Liver (tissue), 9 donors: ENCODE measurements around the gene FADS6. TPM values are rescaled to one million over a fixed set of nuclear protein-coding genes. Genes with fewer than 3 reads are reported as not detected.

ENCODE experiments used
- DNase-seq: peaks from one replicate; pipeline ENCODE4 v3.0.0-alpha.2; 2017; ENCODE audit warnings: low spot score
- H3K27ac ChIP-seq, 2 donors: one replicate each; pipeline ENCODE4 v1.7.0; 2013; ENCODE audit warnings: inconsistent platforms in 2 of 2, low read length in 2 of 2, control low read depth in 1 of 2, low read depth in 1 of 2, mild to moderate bottlenecking in 1 of 2
- H3K27me3 ChIP-seq, 4 donors: one replicate each; pipeline versions ENCODE4 v1.6.1 to v1.7.0; 2013; ENCODE audit warnings: low read length in 3 of 4, inconsistent platforms in 1 of 4, mild to moderate bottlenecking in 1 of 4, moderate library complexity in 1 of 4; ENCODE audit not compliant: control insufficient read depth in 4 of 4, insufficient read depth in 4 of 4
- H3K36me3 ChIP-seq, 4 donors: one replicate each; pipeline versions ENCODE4 v1.6.1 to v1.7.0; 2013; ENCODE audit warnings: low read length in 3 of 4, mild to moderate bottlenecking in 3 of 4, low read depth in 1 of 4, moderate library complexity in 1 of 4; ENCODE audit not compliant: control insufficient read depth in 4 of 4, insufficient read depth in 3 of 4
- H3K4me1 ChIP-seq, 4 donors: one replicate each; pipeline versions ENCODE4 v1.6.1 to v1.7.0; 2013; ENCODE audit warnings: low read length in 3 of 4, mild to moderate bottlenecking in 3 of 4, moderate library complexity in 1 of 4; ENCODE audit not compliant: control insufficient read depth in 4 of 4, insufficient read depth in 4 of 4
- H3K4me3 ChIP-seq, 3 donors: one replicate each; pipeline versions ENCODE4 v1.6.1 to v1.7.0; 2013; ENCODE audit warnings: low read length in 3 of 3, control low read depth in 1 of 3, low read depth in 1 of 3, mild to moderate bottlenecking in 1 of 3
- H3K9ac ChIP-seq, 2 donors: one replicate each; pipeline ENCODE4 v1.7.0; 2013; ENCODE audit warnings: low read length in 2 of 2, mild to moderate bottlenecking in 2 of 2, moderate library complexity in 2 of 2, control low read depth in 1 of 2, low read depth in 1 of 2
- H3K9me3 ChIP-seq, 4 donors: one replicate each; pipeline versions ENCODE4 v1.6.1 to v1.7.0; 2013; ENCODE audit warnings: low read length in 3 of 4; ENCODE audit not compliant: control insufficient read depth in 4 of 4
- CTCF ChIP-seq: fragments of 150-350 bp; IDR thresholded peaks from 2 replicates; pipeline ENCODE4 v1.5.1; 2017; ENCODE audit warnings: improper control_type of control experiment, low read depth, low read length; ENCODE audit not compliant: missing input control
- EGR1 ChIP-seq, 2 donors: IDR thresholded peaks; 2 replicates each; pipeline ENCODE4 v1.6.1; 2016 to 2018; ENCODE audit warnings: antibody characterized with exemption in 2 of 2, low read depth in 2 of 2
- FOXA1 ChIP-seq: IDR thresholded peaks from 2 replicates; pipeline ENCODE4 v1.6.1; 2016; ENCODE audit warnings: antibody characterized with exemption
- GABPA ChIP-seq, 2 donors: IDR thresholded peaks in 1 of 2; conservative IDR thresholded peaks in 1 of 2; 2 replicates each; pipeline ENCODE4 v1.6.1; 2016; ENCODE audit warnings: antibody characterized with exemption in 2 of 2, mild to moderate bottlenecking in 1 of 2, moderate library complexity in 1 of 2
- HNF4A ChIP-seq, 2 donors: conservative IDR thresholded peaks; 2 replicates each; pipeline ENCODE4 v1.6.1; 2016; ENCODE audit warnings: antibody characterized with exemption in 2 of 2, mild to moderate bottlenecking in 2 of 2
- HNF4G ChIP-seq: IDR thresholded peaks from 2 replicates; pipeline ENCODE4 v1.6.1; 2016; ENCODE audit warnings: antibody characterized with exemption
- JUND ChIP-seq, 2 donors: IDR thresholded peaks; 2 replicates each; pipeline ENCODE4 v1.6.1; 2016; ENCODE audit warnings: antibody characterized with exemption in 2 of 2
- RAD21 ChIP-seq, 2 donors: IDR thresholded peaks; 2 replicates each; pipeline ENCODE4 v1.6.1; 2016; ENCODE audit warnings: antibody characterized with exemption in 2 of 2, mild to moderate bottlenecking in 2 of 2
- REST ChIP-seq: IDR thresholded peaks from 2 replicates; pipeline ENCODE4 v1.6.1; 2016; ENCODE audit warnings: antibody characterized with exemption, mild to moderate bottlenecking
- RXRA ChIP-seq, 2 donors: IDR thresholded peaks; 2 replicates each; pipeline ENCODE4 v1.6.1; 2017 to 2018; ENCODE audit warnings: antibody characterized with exemption in 2 of 2, mild to moderate bottlenecking in 1 of 2
- SP1 ChIP-seq: IDR thresholded peaks from 2 replicates; pipeline ENCODE4 v1.6.1; 2018; ENCODE audit warnings: antibody characterized with exemption, mild to moderate bottlenecking
- TAF1 ChIP-seq: conservative IDR thresholded peaks from 2 replicates; pipeline ENCODE4 v1.6.1; 2016; ENCODE audit warnings: antibody characterized with exemption, mild to moderate bottlenecking
- YY1 ChIP-seq: IDR thresholded peaks from 2 replicates; pipeline ENCODE4 v1.6.1; 2016; ENCODE audit warnings: antibody characterized with exemption, mild to moderate bottlenecking
- WGBS: extraction: QIAGEN DNeasy Blood & Tissue Kit; methylation state at CpG from one replicate; pipeline ENCODE4 v1.1.7; 2013; 5-methylcytosine and 5-hydroxymethylcytosine counted together
- polyA plus RNA-seq, 2 donors: library from polyadenylated mRNA; stranded (reverse) in 1 of 2; unstranded in 1 of 2; fragments of 200-250 nt in 1 of 2; fragments of >200 nt in 1 of 2; fragmentation: Nextera tagmentation in 1 of 2; extraction: Ambion mirVana in 1 of 2; gene quantifications; one replicate each; pipeline versions ENCODE4 v1.2.1 to v1.2.3, GENCODE V29; 2013 to 2015
- total RNA-seq, 2 donors: library from RNA; depleted of rRNA; stranded (reverse); fragments of >200 nt; gene quantifications; one replicate each; pipeline ENCODE4 v1.2.3, GENCODE V29; 2014
- TF ChIP-seq, protein P1 (sequence below): IDR thresholded peaks from 2 replicates; pipeline ENCODE4 v1.6.1; 2016; ENCODE audit warnings: antibody characterized with exemption
- TF ChIP-seq, protein P2 (sequence below): IDR thresholded peaks from 2 replicates; pipeline ENCODE4 v1.6.1; 2016; ENCODE audit warnings: antibody characterized with exemption
- donor health status: healthy.
- donor health status: healthy.
- donor health status: healthy.
- donor health status: healthy.
- donor health status: healthy.

The FADS6 gene
- total and polyA plus RNA-seq, 4 donors: 2.1 to 7.1 (median 4.2) TPM; not detected in 1

- TF ChIP-seq SP1 (peak; percentile 100), HNF4A (conservative IDR thresholded peaks at IDR 0.05) (peak; percentile 35 to 42), EGR1 (IDR thresholded peaks at IDR 0.05; ENCODE audit: low read depth in 2 of 2) (peak in 1 of 2 donors; percentile 52), HNF4G (peak; percentile 25), RAD21 (IDR thresholded peaks at IDR 0.05) (no peak), GABPA (IDR thresholded peaks at IDR 0.05 in 1 of 2, conservative IDR thresholded peaks at IDR 0.05 in 1 of 2) (peak in 1 of 2 donors; percentile 81), FOXA1 (peak; percentile 7)
- TF ChIP-seq, protein P1, sequence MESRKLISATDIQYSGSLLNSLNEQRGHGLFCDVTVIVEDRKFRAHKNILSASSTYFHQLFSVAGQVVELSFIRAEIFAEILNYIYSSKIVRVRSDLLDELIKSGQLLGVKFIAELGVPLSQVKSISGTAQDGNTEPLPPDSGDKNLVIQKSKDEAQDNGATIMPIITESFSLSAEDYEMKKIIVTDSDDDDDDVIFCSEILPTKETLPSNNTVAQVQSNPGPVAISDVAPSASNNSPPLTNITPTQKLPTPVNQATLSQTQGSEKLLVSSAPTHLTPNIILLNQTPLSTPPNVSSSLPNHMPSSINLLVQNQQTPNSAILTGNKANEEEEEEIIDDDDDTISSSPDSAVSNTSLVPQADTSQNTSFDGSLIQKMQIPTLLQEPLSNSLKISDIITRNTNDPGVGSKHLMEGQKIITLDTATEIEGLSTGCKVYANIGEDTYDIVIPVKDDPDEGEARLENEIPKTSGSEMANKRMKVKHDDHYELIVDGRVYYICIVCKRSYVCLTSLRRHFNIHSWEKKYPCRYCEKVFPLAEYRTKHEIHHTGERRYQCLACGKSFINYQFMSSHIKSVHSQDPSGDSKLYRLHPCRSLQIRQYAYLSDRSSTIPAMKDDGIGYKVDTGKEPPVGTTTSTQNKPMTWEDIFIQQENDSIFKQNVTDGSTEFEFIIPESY: peak; percentile 97
Observed at GRCh38 chr17:74873037-74873873, 20.2 kb downstream of the FADS6 start (continued).

DNA sequence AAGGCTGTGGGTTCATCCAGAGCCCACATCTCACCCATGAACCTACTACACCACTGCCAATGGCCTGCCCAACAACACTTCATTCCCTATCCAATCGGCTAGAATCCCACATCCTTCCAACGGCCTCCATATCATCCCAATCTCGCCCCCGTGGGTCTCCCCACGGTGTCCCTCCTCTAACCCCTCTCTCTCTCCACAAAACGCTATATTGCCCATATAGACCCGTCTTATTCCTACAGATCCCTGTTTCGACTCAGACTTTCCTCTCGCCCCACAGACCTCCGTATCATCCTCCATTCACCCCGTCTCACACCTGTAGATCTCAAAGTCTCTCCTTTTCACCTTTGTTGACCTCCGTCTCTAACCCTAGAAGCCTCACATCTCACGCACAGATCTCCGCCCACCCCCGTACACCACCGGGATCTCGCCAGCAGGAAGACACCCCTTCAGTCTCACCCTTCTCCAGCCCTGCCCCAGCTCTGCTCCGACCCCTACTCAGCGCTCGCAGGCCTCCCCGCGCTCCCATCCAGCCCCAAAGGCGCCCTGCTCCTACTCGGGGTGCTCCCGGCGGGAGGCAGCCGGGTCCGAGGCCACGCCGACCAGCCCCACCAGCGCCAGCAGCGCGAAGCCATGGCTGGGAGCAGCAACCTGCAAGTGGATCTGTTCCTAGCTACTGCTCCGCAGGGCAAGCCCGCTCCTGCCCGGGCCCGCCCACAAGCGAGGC, 21.0 kb downstream of the FADS6 start, which contains the start of gene FDXR:
Gene FDXR (minus strand): TSS at position 682 of the 724 bp plus-strand sequence. CDS start 50 bp downstream, at position 632.
- DNase-seq: no peak
- WGBS: 7% methylated on average over 38 of the region's 38 CpGs
- H3K4me3 ChIP-seq: peak within 1 kb of the TSS; percentile 69 to 86 (median 84)
- peak within 1 kb of the TSS; percentile 73 to 85 for H3K9ac ChIP-seq
- no peaks in the 10 kb centered on the region for H3K27me3 ChIP-seq
- H3K27ac ChIP-seq: peak within 1 kb of the TSS; percentile 79 to 83
- H3K9me3 ChIP-seq: no peaks in the 10 kb centered on the region
- peak; percentile 81 for TF ChIP-seq REST
- TF ChIP-seq TAF1: peak; percentile 84
- no peak for TF ChIP-seq JUND (IDR thresholded peaks at IDR 0.05)
- H3K36me3 ChIP-seq: no peaks in the 10 kb centered on the region
- H3K4me1 ChIP-seq: peaks cover 6 to 20% (median 14%) of the 10 kb centered on the region in 4 donors

DNA sequence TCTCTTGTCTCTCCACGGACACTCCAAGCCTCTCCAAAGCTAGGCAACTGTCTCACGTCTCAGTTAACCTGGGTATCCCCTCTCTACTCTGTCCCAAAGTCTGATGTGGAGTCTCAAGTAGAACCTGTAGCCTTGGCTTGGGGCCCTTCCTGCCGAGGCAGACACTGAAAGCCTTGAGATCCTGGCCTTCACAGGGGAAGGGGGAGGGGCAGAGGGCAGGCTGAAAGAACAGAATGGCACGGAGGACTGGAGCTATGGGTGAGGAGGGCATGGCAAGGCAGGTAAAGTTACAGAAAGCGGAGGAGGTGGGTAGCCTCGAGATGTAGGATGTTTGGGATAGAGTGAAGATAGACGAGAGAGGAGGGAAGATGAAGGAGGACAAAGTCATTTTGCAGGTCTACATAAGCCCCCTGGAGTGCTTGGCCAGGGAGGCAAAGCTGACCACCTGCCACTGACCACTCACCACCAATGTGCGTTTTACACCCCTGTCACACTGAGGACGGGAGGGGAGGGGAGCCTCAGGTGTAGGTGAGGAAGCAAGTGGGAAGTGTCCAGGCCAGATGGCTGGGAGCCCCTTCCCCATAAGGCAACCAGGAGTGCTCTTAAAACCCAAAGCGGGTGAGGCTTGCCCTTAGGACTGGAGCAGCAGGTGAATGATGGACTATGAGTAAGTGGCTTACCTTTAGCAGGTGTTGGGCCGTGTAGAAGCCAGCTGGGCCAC, 21.9 kb downstream of the FADS6 start:
- no peaks in the 10 kb centered on the region for H3K9me3 ChIP-seq
- TF ChIP-seq HNF4G (no peak), CTCF (no peak), GABPA (IDR thresholded peaks at IDR 0.05 in 1 of 2, conservative IDR thresholded peaks at IDR 0.05 in 1 of 2) (no peak), HNF4A (conservative IDR thresholded peaks at IDR 0.05) (no peak), YY1 (no peak), TAF1 (no peak), RXRA (IDR thresholded peaks at IDR 0.05) (no peak), RAD21 (IDR thresholded peaks at IDR 0.05) (no peak), SP1 (no peak), EGR1 (IDR thresholded peaks at IDR 0.05; ENCODE audit: low read depth in 2 of 2) (no peak)
- TF ChIP-seq, protein P2, sequence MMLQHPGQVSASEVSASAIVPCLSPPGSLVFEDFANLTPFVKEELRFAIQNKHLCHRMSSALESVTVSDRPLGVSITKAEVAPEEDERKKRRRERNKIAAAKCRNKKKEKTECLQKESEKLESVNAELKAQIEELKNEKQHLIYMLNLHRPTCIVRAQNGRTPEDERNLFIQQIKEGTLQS: no peak

More for the DNA sequence above, 21.9 kb downstream of the FADS6 start:
- Histone ChIP-seq H3K4me1 (peaks cover 4 to 20% (median 14%) of the 10 kb centered on the region in 4 donors), H3K36me3 (no peaks in the 10 kb centered on the region), H3K27ac (no peak overlapping the region), H3K9ac (no peak overlapping the region), H3K27me3 (no peaks in the 10 kb centered on the region), H3K4me3 (no peak overlapping the region)
- 89% methylated on average over 11 of the region's 11 CpGs for WGBS
- no peak for DNase-seq
